ENCODE measurements around the gene MYBPHL. TPM values are rescaled to one million over a fixed set of nuclear protein-coding genes. Genes with fewer than 3 reads are reported as not detected.

MYBPHL gene
- total and polyA plus RNA-seq, 12 donors = 0.23 to 2.7 (median 0.51) TPM; not detected in 1

GRCh38 chr1:109315288-109315687 lies 8.5 kb upstream of the MYBPHL start:
- Histone ChIP-seq H3K4me3 (no peak overlapping the region), H3K4me1 (no peaks in the 10 kb centered on the region), H3K27me3 (no peaks in the 10 kb centered on the region), H3K9me3 (no peaks in the 10 kb centered on the region), H3K27ac (no peak overlapping the region), H3K36me3 (peaks cover 0 to 100% (median 61%) of the 10 kb centered on the region in 9 donors)
- no peak for ATAC-seq
- DNase-seq = no peak
- intact Hi-C loops (cut with DNase I) = no loop called here
- WGBS, 2 donors = 91 to 97% methylated on average over 4 of the region's 4 CpGs
- TF ChIP-seq CTCF (IDR thresholded peaks at IDR 0.05) = no peak

- H3K27ac ChIP-seq = no peak overlapping the region
- DNase-seq = no peak
- peaks cover 0 to 100% (median 56%) of the 10 kb centered on the region in 9 donors for H3K36me3 ChIP-seq
- intact Hi-C loops (cut with DNase I) = loop anchor here in 1 of 10 donors (5.0 kb wide), 1 partner anchor 38 kb away; no protein-coding TSS in a partner anchor
- no peak for TF ChIP-seq CTCF (IDR thresholded peaks at IDR 0.05)
- H3K9me3 ChIP-seq = no peaks in the 10 kb centered on the region
- H3K27me3 ChIP-seq = no peaks in the 10 kb centered on the region
- no peak overlapping the region for H3K4me3 ChIP-seq
- 93 to 96% methylated on average over 1 of the region's 1 CpG for WGBS, 2 donors
- ATAC-seq = no peak
- no peaks in the 10 kb centered on the region for H3K4me1 ChIP-seq
These were observed 8.0 kb upstream of the MYBPHL start for GRCh38 chr1:109314795-109315194.

GRCh38 chr1:109312978-109313775 lies 6.4 kb upstream of the MYBPHL start:
- Histone ChIP-seq H3K27ac (no peak overlapping the region), H3K4me3 (no peak overlapping the region), H3K27me3 (no peaks in the 10 kb centered on the region), H3K9me3 (no peaks in the 10 kb centered on the region), H3K4me1 (peaks cover 0 to 7% (median under 1%) of the 10 kb centered on the region in 9 donors), H3K36me3 (peaks cover 0 to 96% (median 43%) of the 10 kb centered on the region in 9 donors)
- ATAC-seq (peak in 5 of 8 donors; percentile 38 to 80 (median 56)), DNase-seq (no peak)
- 80 to 85% methylated on average over 12 of the region's 12 CpGs for WGBS, 2 donors
- TF ChIP-seq CTCF (IDR thresholded peaks at IDR 0.05) = no peak
- intact Hi-C loops (cut with DNase I) = loop anchor here in 1 of 10 donors (5.0 kb wide), 1 partner anchor 39 kb away; no protein-coding TSS in a partner anchor

GRCh38 chr1:109312246-109312645 lies 5.4 kb upstream of the MYBPHL start:
- Histone ChIP-seq H3K4me3 (no peak overlapping the region), H3K27me3 (no peaks in the 10 kb centered on the region), H3K9me3 (no peaks in the 10 kb centered on the region), H3K27ac (no peak overlapping the region), H3K4me1 (peaks cover 2 to 17% (median 10%) of the 10 kb centered on the region in 9 donors), H3K36me3 (peaks cover 0 to 87% (median 37%) of the 10 kb centered on the region in 9 donors)
- no peak for DNase-seq
- TF ChIP-seq CTCF (IDR thresholded peaks at IDR 0.05) = no peak
- ATAC-seq = no peak
- WGBS, 2 donors = 77 to 91% methylated on average over 2 of the region's 2 CpGs
- intact Hi-C loops (cut with DNase I) = loop anchor here in 1 of 10 donors (5.0 kb wide), 1 partner anchor 40 kb away; no protein-coding TSS in a partner anchor

All from heart right ventricle (tissue), 16 donors.